Suprapubic skin (tissue), 3 donors: ENCODE measurements around the gene TTC28.

ENCODE experiments used
- POLR2AphosphoS5 ChIP-seq, 3 donors: sonication (generic); formaldehyde crosslinking; IDR thresholded peaks; one replicate each; pipeline ENCODE4 v1.6.1; 2017; ENCODE audit warnings: antibody characterized with exemption in 3 of 3
- TF ChIP-seq, protein P1 (sequence below), 2 donors: fragments of 200-600 bp in 1 of 2; fragments of 450-650 bp in 1 of 2; sonication (generic) in 1 of 2; IDR thresholded peaks; one replicate each; pipeline ENCODE4 v1.5.1; 2016 to 2019; ENCODE audit warnings: antibody characterized with exemption in 2 of 2, mild to moderate bottlenecking in 1 of 2, moderate library complexity in 1 of 2

DNA sequence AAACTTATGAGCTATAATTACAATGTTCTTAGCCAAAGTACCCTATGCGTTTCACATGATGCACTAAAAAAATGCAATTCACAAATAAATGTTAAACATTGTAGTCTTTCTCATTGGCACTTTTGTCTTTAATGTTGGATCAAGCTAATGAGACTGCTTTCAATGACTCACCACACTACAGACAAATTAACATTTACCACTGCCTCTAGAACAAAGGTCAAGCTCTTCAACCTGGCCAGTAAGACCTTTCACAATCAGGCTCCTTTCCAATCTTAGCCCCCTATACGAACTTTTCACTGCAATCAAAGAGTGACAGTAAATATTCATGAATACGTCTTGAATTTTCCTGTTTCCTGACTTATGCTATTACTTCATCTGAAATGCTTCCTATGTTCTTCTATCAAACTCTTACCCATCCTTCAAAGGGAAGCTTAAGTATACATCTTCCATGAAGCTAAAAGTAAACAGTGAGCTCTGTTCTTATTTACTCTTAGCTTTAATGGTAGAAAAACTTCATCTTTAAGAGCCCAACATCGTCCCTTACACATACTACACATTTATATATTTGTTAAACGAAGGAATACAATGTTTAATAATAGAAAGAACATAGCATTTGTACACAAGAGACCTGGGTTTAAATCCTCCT is 433.9 kb downstream of the TTC28 start:
- TF ChIP-seq, protein P1, sequence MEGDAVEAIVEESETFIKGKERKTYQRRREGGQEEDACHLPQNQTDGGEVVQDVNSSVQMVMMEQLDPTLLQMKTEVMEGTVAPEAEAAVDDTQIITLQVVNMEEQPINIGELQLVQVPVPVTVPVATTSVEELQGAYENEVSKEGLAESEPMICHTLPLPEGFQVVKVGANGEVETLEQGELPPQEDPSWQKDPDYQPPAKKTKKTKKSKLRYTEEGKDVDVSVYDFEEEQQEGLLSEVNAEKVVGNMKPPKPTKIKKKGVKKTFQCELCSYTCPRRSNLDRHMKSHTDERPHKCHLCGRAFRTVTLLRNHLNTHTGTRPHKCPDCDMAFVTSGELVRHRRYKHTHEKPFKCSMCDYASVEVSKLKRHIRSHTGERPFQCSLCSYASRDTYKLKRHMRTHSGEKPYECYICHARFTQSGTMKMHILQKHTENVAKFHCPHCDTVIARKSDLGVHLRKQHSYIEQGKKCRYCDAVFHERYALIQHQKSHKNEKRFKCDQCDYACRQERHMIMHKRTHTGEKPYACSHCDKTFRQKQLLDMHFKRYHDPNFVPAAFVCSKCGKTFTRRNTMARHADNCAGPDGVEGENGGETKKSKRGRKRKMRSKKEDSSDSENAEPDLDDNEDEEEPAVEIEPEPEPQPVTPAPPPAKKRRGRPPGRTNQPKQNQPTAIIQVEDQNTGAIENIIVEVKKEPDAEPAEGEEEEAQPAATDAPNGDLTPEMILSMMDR (IDR thresholded peaks at IDR 0.05), result no peak
- TF ChIP-seq POLR2AphosphoS5 (IDR thresholded peaks at IDR 0.05), result no peak
